GM12878 (cell line): ENCODE measurements around the gene SNRNP25. TPM values are rescaled to one million over a fixed set of nuclear protein-coding genes. Genes with fewer than 3 reads are reported as not detected.
A peak's percentile ranks its signal among the peaks of the same experiment; 100 is the strongest.

Experiments used
- ASH2L ChIP-seq: fragments of 300-600, 200-600 bp; sonication (generic); IDR thresholded peaks from 2 replicates; pipeline ENCODE4 v1.6.1; 2017; ENCODE audit warnings: low read depth, mild to moderate bottlenecking, borderline replicate concordance
- BCL11A ChIP-seq: IDR thresholded peaks from 2 replicates; pipeline ENCODE4 v1.6.1; 2011; ENCODE audit warnings: low read depth, low read length
- CREB1 ChIP-seq: IDR thresholded peaks from 2 replicates; pipeline ENCODE4 v1.6.1; 2012; ENCODE audit warnings: low read depth, mild to moderate bottlenecking, inconsistent platforms
- CREM ChIP-seq: IDR thresholded peaks from 2 replicates; pipeline ENCODE4 v1.6.1; 2014; ENCODE audit warnings: antibody characterized with exemption, low read depth
- EZH2 ChIP-seq: IDR thresholded peaks from 2 replicates; pipeline ENCODE4 v1.6.1; 2012; ENCODE audit warnings: low read depth, mild to moderate bottlenecking, control low read depth, inconsistent platforms, low read length, borderline replicate concordance; ENCODE audit not compliant: control insufficient read depth
- LARP7 ChIP-seq: fragments of 450-650 bp; IDR thresholded peaks from 2 replicates; pipeline ENCODE4 v1.6.1; 2017; ENCODE audit warnings: mild to moderate bottlenecking
- MTA2 ChIP-seq: fragments of 450-650 bp; IDR thresholded peaks from 2 replicates; pipeline ENCODE4 v1.6.1; 2016; ENCODE audit warnings: low read depth, mild to moderate bottlenecking, moderate library complexity
- MYB ChIP-seq: fragments of 150-350 bp; IDR thresholded peaks from 2 replicates; pipeline ENCODE4 v1.6.1; 2014; ENCODE audit warnings: mild to moderate bottlenecking, low read depth, low read length, borderline replicate concordance
- NFYB ChIP-seq: IDR thresholded peaks from 2 replicates; pipeline ENCODE4 v1.6.1; 2011; ENCODE audit warnings: low read depth, mild to moderate bottlenecking, low read length, improper control_type of control experiment, moderate library complexity; ENCODE audit not compliant: insufficient read depth
- NR2F1 ChIP-seq: fragments of 450-650 bp; conservative IDR thresholded peaks from 2 replicates; pipeline ENCODE4 v1.6.1; 2017; ENCODE audit warnings: mild to moderate bottlenecking
- PAX5 ChIP-seq: IDR thresholded peaks from 2 replicates; pipeline ENCODE4 v1.6.1; 2011; ENCODE audit warnings: low read depth, low read length, borderline replicate concordance
- PAX8 ChIP-seq: fragments of 450-650 bp; IDR thresholded peaks from 2 replicates; pipeline ENCODE4 v1.6.1; 2017; ENCODE audit warnings: mild to moderate bottlenecking, moderate library complexity
- POU2F2 ChIP-seq: IDR thresholded peaks from 3 replicates; pipeline ENCODE4 v1.6.1; 2011; ENCODE audit warnings: low read depth, mild to moderate bottlenecking, low read length, borderline replicate concordance
- RELA ChIP-seq: fragments of 450-650 bp; IDR thresholded peaks from 2 replicates; pipeline ENCODE4 v1.8.0; 2014; ENCODE audit warnings: borderline replicate concordance; ENCODE audit not compliant: partially characterized antibody
- RUNX3 ChIP-seq: IDR thresholded peaks from 2 replicates; pipeline ENCODE4 v1.6.1; 2012; ENCODE audit warnings: low read length, inconsistent platforms
- STAT1 ChIP-seq: fragments of 450-650 bp; conservative IDR thresholded peaks from 2 replicates; pipeline ENCODE4 v1.6.1; 2014; ENCODE audit warnings: antibody characterized with exemption, mild to moderate bottlenecking
- STAT3 ChIP-seq: IDR thresholded peaks from 2 replicates; pipeline ENCODE4 v1.6.1; 2011; ENCODE audit warnings: low read depth, low read length, improper control_type of control experiment
- SUPT20H ChIP-seq: IDR thresholded peaks from 2 replicates; pipeline ENCODE4 v1.6.1; 2011; ENCODE audit warnings: low read depth, mild to moderate bottlenecking, low read length, moderate library complexity, borderline replicate concordance; ENCODE audit not compliant: control insufficient read depth
- TBL1XR1 ChIP-seq: IDR thresholded peaks from 2 replicates; pipeline ENCODE4 v1.6.1; 2012; ENCODE audit warnings: low read depth, low read length, improper control_type of control experiment
- polyA plus RNA-seq, 11 experiments: library from polyadenylated mRNA; depleted of rRNA in 4 of 11; unstranded in 6 of 11; stranded (reverse) in 5 of 11; fragments of >200 nt; fragmentation: Nextera tagmentation in 4 of 11; fragmentation: Illumina TruSeq in 1 of 11; extraction: Ambion mirVana in 4 of 11; extraction: Trizol in 1 of 11; gene quantifications; 1 replicate in 1 of 11; 2 replicates in 10 of 11; pipeline versions ENCODE4 v1.2.1 to v1.2.3, GENCODE V29; 2011 to 2016; ENCODE audit warnings: inconsistent platforms in 2 of 11, missing spikeins in 2 of 11, low read depth in 1 of 11
- total RNA-seq, 4 experiments: library from RNA; depleted of rRNA in 3 of 4; stranded (reverse); fragments of >200 nt in 3 of 4; fragmentation: Illumina TruSeq in 1 of 4; extraction: Trizol in 1 of 4; gene quantifications; 2 replicates each; pipeline versions ENCODE4 v1.2.1 to v1.2.3, GENCODE V29; 2013 to 2021
- TF ChIP-seq, protein P1 (sequence below): fragments of 450-650 bp; IDR thresholded peaks from 2 replicates; pipeline ENCODE4 v1.6.1; 2017; ENCODE audit warnings: low read depth, mild to moderate bottlenecking, moderate library complexity
- TF ChIP-seq, protein P2 (sequence below): fragments of 450-650 bp; IDR thresholded peaks from 2 replicates; pipeline ENCODE4 v1.6.1; 2018; ENCODE audit warnings: borderline replicate concordance, mild to moderate bottlenecking; ENCODE audit not compliant: partially characterized antibody
- TF ChIP-seq, protein P3 (sequence below), 3 experiments: IDR thresholded peaks in 2 of 3; conservative IDR thresholded peaks in 1 of 3; 2 replicates each; pipeline ENCODE4 v1.5.1; 2011; ENCODE audit warnings: low read depth in 3 of 3, low read length in 3 of 3, mild to moderate bottlenecking in 3 of 3, control low read depth in 2 of 3, moderate library complexity in 2 of 3, inconsistent platforms in 1 of 3, mixed read lengths in 1 of 3; ENCODE audit not compliant: control insufficient read depth in 2 of 3, insufficient read depth in 1 of 3; ENCODE audit errors: extremely low read depth in 1 of 3
- TF ChIP-seq, protein P4 (sequence below): fragments of 450-650 bp; IDR thresholded peaks from 2 replicates; pipeline ENCODE4 v1.6.1; 2016; ENCODE audit warnings: mild to moderate bottlenecking

The SNRNP25 gene
- total and polyA plus RNA-seq, 10 of the 15 experiments (the other 5 are each of a cell fraction or from before 2014, with no cell fraction given) = 40.9 to 138 (median 67.2) TPM

DNA sequence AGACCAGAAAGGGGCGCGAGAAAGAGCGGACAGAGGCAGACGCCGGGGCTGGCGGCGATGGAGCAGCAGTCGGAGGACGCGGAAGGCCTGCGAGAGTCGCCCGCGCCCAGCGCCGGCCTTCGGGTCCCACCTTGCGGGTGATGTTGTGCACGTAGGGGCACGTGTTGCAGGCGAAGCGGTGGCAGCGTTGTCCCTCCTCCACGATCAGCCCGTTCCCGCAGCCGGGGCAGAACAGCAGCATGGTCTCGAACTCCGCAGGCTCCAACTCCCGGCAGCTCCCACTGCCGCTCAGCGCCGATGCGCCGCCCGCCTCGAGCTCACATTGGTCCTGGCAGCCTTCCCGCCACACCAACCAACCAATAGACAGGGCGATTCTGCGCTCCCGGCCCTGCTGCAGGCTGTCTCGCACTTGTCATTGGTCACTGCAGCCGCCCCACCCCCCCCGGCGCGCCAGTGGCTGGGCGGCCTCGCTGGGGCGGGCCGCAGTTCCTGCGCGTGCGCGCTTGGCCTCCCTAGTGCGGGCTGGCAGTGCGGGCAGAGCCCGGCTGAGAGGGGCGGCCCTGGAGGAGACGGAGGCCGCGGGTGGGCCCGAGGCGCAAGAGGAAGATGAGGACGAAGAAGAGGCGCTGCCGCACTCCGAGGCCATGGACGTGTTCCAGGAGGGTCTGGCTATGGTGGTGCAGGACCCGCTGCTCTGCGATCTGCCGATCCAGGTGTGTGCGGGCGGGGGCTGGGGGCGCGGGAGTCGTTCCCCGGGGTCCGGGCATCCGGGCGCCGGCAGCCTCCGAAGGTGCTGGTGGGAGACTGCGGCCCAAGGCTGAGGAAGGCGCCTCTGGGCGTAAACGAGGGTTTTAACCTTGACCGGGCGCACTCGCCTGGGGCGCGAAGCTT is at the start of gene SNRNP25, which contains the start of gene POLR3K (continued):
- TF ChIP-seq SUPT20H = no peak
- TF ChIP-seq RELA = peak; percentile 20
- TF ChIP-seq, protein P1, sequence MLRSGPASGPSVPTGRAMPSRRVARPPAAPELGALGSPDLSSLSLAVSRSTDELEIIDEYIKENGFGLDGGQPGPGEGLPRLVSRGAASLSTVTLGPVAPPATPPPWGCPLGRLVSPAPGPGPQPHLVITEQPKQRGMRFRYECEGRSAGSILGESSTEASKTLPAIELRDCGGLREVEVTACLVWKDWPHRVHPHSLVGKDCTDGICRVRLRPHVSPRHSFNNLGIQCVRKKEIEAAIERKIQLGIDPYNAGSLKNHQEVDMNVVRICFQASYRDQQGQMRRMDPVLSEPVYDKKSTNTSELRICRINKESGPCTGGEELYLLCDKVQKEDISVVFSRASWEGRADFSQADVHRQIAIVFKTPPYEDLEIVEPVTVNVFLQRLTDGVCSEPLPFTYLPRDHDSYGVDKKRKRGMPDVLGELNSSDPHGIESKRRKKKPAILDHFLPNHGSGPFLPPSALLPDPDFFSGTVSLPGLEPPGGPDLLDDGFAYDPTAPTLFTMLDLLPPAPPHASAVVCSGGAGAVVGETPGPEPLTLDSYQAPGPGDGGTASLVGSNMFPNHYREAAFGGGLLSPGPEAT = no peak
- TF ChIP-seq PAX5 = 0 out of 2 replicates have a peak, but pooled peaks have one; percentile 20
- TF ChIP-seq, protein P2, sequence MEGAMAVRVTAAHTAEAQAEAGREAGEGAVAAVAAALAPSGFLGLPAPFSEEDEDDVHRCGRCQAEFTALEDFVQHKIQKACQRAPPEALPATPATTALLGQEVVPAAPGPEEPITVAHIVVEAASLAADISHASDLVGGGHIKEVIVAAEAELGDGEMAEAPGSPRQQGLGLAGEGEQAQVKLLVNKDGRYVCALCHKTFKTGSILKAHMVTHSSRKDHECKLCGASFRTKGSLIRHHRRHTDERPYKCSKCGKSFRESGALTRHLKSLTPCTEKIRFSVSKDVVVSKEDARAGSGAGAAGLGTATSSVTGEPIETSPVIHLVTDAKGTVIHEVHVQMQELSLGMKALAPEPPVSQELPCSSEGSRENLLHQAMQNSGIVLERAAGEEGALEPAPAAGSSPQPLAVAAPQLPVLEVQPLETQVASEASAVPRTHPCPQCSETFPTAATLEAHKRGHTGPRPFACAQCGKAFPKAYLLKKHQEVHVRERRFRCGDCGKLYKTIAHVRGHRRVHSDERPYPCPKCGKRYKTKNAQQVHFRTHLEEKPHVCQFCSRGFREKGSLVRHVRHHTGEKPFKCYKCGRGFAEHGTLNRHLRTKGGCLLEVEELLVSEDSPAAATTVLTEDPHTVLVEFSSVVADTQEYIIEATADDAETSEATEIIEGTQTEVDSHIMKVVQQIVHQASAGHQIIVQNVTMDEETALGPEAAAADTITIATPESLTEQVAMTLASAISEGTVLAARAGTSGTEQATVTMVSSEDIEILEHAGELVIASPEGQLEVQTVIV = no peak
- TF ChIP-seq TBL1XR1 = no peak
- no peak for TF ChIP-seq STAT3
- peak; percentile 95 for TF ChIP-seq NFYB
- TF ChIP-seq RUNX3 = no peak
- TF ChIP-seq, protein P3, sequence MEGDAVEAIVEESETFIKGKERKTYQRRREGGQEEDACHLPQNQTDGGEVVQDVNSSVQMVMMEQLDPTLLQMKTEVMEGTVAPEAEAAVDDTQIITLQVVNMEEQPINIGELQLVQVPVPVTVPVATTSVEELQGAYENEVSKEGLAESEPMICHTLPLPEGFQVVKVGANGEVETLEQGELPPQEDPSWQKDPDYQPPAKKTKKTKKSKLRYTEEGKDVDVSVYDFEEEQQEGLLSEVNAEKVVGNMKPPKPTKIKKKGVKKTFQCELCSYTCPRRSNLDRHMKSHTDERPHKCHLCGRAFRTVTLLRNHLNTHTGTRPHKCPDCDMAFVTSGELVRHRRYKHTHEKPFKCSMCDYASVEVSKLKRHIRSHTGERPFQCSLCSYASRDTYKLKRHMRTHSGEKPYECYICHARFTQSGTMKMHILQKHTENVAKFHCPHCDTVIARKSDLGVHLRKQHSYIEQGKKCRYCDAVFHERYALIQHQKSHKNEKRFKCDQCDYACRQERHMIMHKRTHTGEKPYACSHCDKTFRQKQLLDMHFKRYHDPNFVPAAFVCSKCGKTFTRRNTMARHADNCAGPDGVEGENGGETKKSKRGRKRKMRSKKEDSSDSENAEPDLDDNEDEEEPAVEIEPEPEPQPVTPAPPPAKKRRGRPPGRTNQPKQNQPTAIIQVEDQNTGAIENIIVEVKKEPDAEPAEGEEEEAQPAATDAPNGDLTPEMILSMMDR (IDR thresholded peaks at IDR 0.05 in 2 of 3, conservative IDR thresholded peaks at IDR 0.05 in 1 of 3; ENCODE audit: control insufficient read depth in 2 of 3, extremely low read depth in 1 of 3, insufficient read depth in 1 of 3, low read depth in 3 of 3, low read length in 3 of 3) = no peak
- TF ChIP-seq, protein P4, sequence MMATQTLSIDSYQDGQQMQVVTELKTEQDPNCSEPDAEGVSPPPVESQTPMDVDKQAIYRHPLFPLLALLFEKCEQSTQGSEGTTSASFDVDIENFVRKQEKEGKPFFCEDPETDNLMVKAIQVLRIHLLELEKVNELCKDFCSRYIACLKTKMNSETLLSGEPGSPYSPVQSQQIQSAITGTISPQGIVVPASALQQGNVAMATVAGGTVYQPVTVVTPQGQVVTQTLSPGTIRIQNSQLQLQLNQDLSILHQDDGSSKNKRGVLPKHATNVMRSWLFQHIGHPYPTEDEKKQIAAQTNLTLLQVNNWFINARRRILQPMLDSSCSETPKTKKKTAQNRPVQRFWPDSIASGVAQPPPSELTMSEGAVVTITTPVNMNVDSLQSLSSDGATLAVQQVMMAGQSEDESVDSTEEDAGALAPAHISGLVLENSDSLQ = peak; percentile 97
- no peak for TF ChIP-seq ASH2L
- TF ChIP-seq NR2F1 = no peak; the same call in 1 of the 2 replicates
- TF ChIP-seq LARP7 = peak; percentile 76
- TF ChIP-seq MTA2 = no peak
- peak; percentile 16; the same call in 1 of the 3 replicates for TF ChIP-seq POU2F2
- peak; percentile 52 for TF ChIP-seq CREM
- no peak for TF ChIP-seq BCL11A
- no peak for TF ChIP-seq EZH2
- TF ChIP-seq STAT1 = no peak
- TF ChIP-seq PAX8 = no peak
- peak; percentile 70 for TF ChIP-seq CREB1
- TF ChIP-seq MYB = no peak
